ENCODE results near the gene GRPEL1.

DNA sequence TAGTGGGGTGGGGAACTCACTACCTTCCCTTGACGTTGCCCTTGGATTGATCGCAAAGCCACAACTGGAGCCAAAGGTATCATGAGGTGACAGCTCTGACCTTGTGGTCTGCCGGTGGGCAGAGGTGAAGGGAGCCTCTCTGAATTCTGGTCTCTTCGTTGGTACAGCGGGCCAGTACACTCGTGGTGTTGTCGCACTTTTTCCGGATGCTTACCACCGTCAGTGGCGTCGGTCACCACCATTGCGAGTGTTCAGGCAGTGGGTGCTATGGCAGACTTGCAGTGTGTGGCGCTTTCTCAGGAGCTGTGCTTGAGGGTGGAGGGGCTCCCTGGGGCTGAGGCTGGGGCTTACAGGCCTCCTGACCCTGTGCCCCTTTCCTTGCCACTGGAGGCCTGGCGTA lies 5.2 kb upstream of the GRPEL1 start:
- TF ChIP-seq CREB1 (IDR thresholded peaks at IDR 0.05; ENCODE audit: low read depth) (no peak), EP300 (IDR thresholded peaks at IDR 0.05; ENCODE audit: borderline replicate concordance) (no peak), TAF1 (IDR thresholded peaks at IDR 0.05; ENCODE audit: low read depth) (no peak), YY1 (IDR thresholded peaks at IDR 0.05; ENCODE audit: low read depth) (no peak), RAD21 (IDR thresholded peaks at IDR 0.05; ENCODE audit: low read depth) (no peak)
- TF ChIP-seq, protein P1, sequence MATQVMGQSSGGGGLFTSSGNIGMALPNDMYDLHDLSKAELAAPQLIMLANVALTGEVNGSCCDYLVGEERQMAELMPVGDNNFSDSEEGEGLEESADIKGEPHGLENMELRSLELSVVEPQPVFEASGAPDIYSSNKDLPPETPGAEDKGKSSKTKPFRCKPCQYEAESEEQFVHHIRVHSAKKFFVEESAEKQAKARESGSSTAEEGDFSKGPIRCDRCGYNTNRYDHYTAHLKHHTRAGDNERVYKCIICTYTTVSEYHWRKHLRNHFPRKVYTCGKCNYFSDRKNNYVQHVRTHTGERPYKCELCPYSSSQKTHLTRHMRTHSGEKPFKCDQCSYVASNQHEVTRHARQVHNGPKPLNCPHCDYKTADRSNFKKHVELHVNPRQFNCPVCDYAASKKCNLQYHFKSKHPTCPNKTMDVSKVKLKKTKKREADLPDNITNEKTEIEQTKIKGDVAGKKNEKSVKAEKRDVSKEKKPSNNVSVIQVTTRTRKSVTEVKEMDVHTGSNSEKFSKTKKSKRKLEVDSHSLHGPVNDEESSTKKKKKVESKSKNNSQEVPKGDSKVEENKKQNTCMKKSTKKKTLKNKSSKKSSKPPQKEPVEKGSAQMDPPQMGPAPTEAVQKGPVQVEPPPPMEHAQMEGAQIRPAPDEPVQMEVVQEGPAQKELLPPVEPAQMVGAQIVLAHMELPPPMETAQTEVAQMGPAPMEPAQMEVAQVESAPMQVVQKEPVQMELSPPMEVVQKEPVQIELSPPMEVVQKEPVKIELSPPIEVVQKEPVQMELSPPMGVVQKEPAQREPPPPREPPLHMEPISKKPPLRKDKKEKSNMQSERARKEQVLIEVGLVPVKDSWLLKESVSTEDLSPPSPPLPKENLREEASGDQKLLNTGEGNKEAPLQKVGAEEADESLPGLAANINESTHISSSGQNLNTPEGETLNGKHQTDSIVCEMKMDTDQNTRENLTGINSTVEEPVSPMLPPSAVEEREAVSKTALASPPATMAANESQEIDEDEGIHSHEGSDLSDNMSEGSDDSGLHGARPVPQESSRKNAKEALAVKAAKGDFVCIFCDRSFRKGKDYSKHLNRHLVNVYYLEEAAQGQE (IDR thresholded peaks at IDR 0.05; ENCODE audit: low read depth) = no peak
- TF ChIP-seq, protein P2, sequence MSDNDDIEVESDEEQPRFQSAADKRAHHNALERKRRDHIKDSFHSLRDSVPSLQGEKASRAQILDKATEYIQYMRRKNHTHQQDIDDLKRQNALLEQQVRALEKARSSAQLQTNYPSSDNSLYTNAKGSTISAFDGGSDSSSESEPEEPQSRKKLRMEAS (IDR thresholded peaks at IDR 0.05) = no peak

Measured in Ishikawa (cell line).